DMS153 treated with DMSO at 0.1 percent for 48 hours (cell line): ENCODE results near the gene ERICH2.

Experiments used
- DNase-seq: peaks from one replicate; lab custom pipeline; 2025; ENCODE audit not compliant: unreplicated experiment; lab: John Stamatoyannopoulos, UW

ERICH2 gene

DNA sequence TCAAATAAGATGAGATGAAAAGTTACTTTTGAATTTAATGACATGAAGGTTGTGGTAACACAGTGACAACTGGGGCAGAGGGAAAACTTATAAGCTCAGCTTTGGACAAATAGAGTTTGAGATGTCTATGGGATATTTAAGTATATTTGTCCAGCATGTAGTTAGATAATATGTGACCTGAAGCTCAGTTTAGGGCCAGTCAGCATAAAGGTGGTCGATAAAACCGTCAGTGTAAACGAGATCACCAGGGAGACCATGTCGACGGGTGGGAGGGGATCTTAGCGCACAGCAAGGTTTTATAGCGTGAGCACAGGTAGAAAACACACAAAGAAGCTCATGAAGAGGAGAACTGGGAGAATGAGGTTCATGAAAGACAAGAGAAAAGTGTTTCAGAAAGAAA lies 7.4 kb upstream of the ERICH2 start:
- DNase-seq: no peak

DNA sequence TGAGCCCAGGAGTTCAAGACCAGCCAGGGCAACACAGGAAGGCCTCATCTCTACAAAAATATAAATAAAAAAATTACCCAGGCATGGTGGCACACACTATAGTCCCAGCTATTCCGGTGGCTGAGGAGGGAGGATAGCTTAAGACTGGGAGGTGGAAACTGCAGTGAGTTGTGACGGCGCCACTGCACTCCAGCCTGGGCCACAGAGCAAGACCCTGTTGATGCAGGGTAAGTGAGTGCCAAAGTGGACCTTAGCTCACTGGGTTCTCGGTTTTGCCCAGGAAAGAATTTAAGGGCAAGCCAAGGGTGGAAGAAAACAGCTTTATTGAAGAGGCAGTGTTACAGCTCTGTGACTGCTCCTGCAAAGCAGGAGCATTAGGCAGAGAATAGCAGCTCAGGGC lies 6.9 kb upstream of the ERICH2 start:
- no peak for DNase-seq

DNA sequence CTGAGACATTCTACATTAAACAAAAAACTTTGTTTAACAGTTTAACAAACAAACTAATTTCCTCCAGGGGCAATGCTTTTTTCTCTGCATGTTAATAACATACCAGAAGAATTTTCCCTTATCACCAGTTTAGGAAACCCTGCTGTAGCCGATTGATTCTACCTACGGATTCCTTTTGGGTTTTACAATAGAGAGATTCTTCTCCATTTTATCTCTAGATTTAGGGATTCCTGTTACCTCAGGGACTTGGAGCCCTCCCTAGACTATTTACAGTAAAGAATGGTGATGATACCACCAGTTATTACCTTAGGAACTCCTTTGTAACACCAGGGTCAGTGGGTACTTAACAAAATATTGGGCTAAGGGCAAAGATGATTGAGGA lies 5.3 kb upstream of the ERICH2 start:
- no peak for DNase-seq

DNA sequence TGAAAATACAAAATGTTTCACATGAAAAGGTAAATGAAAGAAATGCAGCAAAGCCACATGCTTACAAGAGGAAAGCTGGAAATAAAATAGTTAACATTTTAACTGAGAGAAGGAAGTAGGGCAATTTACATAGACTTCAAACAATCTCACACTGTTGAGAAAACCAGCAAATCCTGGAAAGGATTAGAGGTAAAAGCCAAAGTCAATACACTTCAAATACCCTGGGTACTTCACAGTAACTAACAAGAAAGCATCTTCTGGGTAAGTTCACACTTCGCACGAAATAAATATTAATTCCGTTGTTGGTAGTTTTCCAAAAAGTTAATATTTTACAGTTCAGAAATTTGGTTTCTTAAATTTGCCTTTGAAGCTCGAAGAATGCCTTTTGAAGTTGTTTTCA lies 3.5 kb upstream of the ERICH2 start:
- DNase-seq: no peak

DNA sequence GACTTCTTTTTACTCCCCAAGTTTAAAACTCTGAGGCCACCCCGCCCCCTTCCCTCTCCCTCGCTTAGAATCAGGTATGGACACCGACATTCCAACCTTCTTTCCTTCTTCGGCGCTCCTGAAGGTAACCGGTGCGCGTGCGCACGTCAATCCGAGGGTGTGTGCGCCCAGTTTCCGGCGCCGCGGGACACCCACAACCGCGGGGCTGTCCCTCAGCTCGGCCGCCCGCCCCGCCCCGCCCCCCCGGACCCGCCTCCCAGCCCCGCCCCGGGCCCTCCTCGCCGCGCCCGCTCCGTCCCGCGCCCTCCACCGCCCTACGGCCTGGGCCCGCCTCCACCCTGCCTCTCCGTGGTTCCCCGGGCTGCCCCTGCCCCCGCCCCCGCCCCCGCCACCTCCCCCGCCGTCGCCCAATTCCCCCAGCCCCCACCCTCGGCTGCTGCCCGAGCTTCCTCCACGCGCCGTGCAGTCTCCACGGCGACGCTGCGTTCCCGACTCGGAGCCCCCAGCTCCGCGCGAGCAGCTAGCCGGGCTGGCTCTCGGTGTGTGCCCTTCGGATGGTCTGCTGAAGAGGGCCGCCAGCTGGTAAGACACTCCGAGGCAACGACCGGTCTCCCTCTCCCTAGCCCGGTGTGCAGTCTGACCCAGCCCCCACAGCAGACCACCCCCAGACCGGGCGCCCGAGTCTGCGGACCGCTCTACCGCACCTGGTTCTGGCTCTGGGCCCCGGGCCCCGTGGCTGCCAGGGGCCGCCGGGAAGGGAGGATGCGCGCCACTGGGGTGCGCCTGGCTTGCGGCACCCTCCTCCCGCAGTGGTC lies 635 bp downstream of the ERICH2 start:
- peak; percentile 76 for DNase-seq

DNA sequence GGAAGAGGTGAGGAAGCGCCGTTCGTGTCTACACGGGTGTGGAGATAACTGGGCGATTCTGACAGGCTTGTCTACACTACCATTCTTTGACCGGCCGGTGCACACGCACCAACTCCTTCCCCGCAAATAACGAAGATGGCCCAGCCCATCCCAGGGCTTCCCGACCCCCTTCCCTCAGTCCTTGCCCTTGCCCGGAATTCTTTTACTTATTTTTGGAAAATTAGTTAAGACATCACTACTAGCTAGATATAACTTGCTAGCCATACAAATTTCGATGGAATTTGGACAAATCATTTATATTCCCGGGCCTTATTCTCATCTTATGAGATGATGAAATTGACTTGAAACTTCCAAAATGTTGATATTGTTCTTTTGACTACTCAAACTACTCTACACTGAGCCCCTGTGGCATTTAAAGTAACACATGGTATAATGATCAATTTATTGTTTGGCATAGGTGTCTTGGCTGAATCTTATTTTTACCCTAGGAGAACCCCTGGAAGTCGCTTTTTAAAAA lies 1.3 kb downstream of the ERICH2 start:
- DNase-seq: no peak

DNA sequence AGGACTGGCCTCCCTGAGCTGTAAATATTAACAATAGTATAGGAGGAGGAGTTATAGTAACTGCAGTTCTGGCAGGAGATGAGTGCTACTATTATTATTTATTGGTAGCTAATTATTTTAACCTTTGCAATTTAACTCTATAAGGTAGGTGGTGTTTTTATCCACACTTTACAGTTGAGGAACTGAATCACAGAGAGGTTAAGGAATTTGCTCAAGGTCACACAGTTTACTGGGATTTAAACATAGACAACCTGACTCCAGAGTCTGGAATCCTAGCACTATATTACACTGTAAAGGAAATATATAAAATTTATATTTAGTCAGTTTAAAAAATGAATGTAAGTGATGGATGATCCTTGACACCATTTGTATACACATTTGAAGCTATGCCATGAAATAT lies 2.1 kb downstream of the ERICH2 start:
- DNase-seq: no peak

DNA sequence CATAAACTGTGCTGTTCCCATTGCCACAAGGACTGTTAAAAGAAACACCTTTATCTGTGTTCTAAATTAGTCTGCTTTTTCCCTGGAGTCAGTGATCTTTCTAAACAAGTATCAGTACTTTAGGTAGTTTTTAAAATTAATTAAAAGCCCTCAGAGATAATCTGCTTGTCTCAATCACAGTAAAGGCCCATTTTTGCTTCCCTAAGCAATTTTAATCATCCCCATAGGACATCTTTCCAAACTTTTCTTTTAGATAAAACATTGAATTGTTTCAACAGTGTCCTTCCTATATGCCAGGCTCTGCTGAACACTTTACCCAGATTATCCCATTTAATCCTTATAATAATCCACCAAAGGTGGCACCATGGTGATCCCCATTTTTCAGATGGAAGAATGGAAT lies 3.9 kb downstream of the ERICH2 start:
- no peak for DNase-seq

DNA sequence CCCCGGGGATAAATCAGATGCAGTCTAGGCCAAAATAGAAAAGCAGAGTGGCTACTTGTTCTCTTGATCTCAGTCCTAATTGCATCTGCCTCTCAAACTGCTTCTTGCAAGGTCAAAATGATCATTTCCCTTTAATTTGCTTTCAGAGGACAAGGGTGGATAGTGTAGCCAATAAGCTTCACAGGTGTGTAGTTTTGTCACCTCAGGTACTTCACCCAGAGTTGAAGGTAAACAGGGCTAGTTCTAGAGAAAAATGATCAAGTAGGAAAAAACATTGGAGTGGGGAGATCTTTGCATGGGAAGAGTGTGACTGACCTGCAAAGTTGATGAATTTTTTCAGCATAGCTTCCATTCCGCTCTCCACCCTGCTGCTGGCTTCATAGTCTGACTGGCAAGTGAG lies 8.7 kb downstream of the ERICH2 start:
- DNase-seq: no peak

DNA sequence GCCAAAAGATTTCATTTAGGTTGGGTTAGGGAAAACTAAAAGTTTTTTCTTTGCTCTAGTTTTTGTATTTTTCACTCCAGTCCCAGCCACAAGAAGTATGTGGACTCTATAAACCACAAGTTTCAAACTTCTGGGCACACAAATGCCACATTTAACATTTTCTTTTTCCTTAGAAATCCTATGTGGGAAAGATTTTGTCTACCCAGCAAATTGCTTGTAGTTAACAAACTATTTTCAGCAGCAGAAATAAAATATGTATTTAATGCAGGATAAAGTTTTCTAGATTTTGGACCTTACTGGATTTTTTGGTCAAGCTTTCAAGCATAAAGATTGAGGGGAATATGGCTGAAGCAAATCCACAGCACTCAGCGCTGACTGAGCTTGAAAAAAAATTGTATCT lies 9.1 kb downstream of the ERICH2 start:
- DNase-seq: no peak

DNA sequence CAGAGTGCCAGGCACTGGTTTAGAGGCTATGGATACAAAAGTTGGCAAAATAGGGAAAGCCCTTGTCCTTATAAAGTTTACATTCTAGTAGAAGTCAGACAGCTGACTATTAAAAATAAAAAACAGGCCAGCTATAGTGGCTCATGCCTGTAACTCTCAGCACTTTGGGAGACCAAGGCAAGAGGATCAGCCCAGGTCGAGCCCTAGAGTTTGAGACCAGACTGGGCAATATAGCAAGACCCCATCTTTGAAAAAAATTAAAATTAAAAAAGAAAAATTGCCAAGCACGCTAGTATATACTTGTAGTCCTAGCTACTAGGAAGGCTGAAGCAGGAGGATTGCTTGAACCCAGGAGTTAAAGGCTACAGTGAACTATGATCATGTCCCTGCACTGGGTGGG lies 12.5 kb downstream of the ERICH2 start:
- DNase-seq: no peak

DNA sequence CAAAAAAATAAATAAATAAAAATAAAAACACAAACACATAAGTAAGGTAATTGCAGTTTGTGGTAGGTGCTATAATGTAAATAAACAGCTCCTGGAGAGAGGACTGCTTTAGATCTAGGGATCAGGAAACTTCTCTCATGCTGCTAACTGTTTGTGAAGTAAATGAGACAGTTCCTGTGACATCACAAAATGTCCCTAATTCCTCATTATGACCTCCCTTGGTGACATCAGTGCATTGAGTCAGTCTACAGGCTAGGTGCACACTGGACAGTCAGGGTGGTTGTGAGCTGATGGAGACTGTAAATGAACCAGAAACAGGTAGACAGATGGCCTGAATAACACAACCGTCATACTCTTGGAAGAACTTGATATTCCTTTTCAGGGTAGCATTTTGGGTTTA lies 13.4 kb downstream of the ERICH2 start:
- DNase-seq: no peak

DNA sequence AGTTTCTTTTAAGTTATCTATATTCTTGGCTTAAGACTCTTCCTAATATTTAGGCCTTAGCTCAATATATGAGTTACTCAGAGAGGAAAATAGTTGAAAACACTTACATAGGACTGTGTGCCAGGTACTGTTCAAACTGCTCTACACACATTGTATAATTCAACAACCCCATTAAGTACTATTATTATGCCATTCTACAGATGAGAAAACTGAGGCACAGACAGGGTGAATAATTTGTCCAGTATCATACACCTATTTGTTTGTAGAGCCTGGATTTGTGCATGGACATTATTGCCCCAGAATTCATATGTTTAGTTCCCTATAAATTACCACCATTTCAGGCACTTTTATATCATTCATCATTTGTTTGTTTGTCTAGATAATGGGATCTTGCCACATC lies 28.8 kb downstream of the ERICH2 start:
- no peak for DNase-seq

DNA sequence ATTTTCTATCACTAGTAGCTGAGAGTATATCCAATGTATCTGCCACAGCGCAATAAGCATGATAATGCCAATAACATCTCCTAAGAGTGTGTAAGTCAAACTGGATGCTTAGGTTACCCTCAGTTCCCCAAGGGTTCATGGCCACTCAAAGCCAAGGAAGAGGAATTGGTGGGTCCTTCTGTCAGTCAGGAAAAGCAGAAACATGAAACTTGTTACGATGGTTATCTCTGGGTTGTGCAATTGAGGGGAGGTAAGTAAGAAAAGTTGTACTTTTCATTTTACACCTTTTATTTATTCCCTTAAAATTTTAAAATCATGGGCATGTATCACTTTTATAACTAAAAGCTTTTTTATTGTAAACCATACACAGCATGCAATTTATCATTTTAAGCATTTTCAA lies 36.4 kb downstream of the ERICH2 start:
- DNase-seq: no peak

DNA sequence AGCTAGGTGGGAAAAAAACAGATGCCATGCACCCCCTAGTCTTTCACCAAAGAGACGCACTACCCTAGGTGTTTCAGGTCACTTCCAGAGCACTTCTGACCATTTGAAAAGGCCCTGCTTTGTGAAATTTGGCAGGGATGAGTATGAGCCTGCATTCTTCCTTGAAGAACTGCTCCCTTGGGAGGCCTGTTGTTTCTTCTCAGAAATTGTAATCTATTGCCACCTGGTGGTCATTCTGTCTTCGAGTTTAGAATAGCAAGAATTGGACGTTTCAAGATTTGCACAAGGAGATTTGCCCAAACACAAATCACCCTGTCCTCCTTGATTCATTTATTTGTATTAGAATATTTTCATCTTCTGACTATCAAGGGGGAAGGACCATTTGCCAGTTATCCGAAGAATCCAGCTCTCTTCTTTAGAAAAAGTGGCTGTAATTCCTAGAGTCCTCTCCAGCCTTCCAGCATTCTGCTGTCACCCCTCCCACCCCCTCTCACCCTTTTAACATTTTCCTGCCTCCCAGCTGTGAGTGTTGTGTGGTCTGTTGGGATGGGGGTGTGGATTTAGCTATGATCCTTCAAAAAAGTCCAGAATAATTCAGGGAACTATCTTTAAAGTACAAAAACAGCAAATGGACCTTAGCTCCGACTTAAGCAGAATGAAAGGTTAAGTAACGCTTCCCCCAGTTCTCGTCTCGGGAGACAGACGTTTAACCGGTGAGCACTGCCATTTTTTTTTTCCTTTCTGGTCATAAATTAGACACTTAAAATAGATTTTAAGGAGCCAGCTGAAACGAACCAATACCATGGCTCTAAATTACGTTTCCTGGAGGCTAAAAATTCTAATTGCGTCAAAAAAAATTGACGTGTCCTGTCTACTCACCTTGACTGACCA lies 42.8 kb downstream of the ERICH2 start:
- peak; percentile 95 for DNase-seq

DNA sequence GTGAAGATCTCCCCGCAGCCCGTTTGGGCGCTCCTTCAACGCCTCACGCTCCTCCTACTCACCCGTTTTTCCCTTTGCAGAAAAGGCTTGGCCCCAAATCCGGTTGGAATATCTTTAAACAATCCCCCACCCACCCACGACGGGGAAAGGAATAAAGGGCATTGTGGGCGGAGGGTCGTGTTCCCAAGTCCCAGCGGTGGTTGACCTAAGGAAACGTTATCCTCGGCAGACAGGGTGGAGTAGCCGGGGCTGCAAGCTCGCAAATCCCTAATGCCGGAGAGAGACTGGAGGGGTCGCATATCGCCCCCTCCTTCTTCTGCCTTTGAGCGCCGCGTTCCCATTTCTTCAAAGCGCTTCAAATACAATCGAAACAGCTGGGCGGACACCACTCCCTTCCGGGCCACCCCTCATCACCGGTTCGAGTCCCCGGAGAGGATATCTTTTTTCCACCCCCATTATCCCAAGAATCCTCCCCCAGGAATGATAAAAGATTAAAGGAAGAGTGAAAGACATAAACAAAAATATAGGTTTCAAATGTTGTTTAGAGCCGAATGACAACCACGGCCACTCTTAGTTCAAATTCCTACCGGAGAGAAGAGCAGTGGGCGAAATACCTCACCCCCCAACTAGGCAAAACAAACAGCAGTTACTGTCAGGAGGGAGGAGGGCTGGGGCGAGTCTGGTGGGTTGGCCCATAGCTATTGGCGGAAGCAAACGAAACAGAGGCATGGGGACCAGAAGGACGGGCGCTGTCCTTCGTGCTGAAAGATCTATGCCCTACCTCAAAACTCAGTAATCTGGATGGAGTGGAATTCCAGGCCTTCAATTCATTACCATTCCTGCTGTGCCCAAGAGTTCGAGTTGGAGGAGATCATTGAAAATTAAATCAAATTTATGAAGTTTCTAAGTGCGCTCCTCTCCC lies 43.7 kb downstream of the ERICH2 start:
- DNase-seq: peak; percentile 55

DNA sequence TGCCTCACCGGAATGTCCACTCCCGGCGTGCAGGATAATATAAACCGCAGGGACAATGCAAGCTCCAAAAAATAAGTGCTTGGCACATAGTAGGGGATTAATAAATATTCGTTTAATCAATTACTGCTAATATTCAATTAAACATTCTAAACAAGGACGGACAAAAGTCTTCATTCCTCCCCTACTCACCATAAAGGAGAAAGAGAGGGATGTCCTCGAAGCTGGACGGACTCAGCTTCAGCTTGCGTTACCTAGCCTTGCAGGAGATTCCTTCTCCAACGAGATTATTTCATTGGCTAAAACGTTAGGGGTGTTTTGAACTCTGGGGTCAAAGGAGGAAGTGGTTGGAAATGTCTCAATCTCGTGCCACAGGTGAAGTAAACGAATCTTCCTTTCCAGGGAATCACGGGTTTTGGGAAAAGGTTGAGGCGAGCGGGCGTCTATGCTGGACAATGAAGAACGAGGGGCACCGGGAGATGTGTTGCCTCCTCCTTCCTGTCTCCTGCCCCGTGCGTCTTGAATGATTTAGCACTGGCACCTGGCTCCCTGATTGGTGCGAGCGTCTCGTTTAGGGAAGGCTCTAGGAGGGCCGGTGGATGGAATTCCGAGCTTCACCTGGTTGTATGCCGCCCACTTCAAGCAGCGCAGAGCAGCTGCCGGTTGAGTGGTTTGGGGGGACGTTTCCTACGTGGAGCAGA lies 44.5 kb downstream of the ERICH2 start:
- DNase-seq: peak; percentile 63

DNA sequence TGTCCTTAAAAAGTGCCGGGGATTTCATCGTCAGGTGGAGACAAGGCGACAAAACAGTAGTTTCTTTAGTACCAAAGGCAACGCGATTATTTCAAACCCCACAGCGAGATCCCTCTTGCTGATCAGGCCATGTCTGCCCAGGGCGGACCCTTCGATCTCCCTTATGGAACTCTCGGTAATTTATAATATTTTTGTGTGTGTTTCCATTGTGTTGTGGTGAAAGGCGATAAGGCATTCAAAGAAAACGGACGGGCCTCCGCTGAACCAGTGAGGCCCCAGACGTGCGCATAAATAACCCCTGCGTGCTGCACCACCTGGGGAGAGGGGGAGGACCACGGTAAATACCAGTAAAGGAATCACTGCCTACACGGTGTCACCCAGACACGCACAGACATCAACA lies 45.1 kb downstream of the ERICH2 start:
- peak; percentile 87 for DNase-seq

DNA sequence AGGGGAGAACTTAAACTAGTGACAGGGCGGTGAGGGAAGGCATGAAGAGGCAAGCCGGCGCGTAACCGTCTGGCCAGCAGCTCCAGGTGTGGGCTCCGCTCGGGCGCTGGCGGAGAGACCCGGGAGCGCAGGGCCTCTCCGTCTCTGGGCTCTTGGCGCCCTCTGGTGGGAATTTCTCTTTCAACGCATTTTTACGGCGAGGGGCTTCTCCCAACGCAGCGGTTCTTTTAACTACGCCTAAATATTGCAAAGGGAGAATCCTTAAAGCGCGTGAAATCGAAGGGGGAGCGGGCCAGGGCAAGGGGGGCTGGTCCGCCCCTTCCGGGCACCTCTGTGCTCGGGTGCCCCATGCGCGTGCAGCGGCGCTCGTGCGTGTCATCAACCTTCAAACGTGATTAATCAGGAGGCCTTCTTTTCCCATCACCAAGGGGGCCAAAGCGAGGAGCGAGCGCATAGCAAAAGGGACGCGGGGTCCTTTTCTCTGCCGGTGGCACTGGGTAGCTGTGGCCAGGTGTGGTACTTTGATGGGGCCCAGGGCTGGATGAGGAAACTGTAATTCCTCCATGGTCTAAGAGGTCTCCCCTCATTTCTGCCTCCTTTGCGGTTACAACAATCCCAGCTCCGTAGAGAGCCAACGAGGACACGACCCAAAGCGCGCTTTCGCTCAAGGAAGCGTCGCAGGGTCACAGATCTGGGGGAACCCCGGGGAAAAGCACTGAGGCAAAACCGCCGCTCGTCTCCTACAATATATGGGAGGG lies 45.7 kb downstream of the ERICH2 start:
- peak; percentile 87 for DNase-seq
